ENCODE results near the gene MLLT10.

DNA sequence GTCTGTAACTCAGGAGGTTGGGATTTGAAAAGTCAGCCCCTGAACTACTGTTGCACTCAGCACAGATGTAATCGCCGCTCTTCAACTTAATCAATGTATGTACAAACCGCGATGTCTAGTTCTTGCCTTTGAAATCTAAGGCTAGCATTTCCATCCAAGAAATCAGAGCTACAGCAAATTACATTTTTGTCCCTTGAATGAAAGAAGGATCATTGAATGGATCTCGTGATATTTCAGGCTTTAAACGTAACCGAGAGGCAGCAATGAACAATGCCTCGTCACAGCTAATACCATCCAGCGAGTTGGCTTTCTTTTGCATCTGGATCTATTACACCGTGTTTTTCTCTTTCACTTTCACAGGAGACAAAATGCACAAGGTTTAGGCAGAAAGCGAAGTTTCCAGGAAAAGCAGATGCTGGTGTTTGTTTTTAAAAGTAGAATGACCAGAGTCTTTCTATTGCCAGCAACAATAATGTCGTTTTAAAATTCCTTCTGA is 14.0 kb upstream of the MLLT10 start:
- TF ChIP-seq, protein P1, sequence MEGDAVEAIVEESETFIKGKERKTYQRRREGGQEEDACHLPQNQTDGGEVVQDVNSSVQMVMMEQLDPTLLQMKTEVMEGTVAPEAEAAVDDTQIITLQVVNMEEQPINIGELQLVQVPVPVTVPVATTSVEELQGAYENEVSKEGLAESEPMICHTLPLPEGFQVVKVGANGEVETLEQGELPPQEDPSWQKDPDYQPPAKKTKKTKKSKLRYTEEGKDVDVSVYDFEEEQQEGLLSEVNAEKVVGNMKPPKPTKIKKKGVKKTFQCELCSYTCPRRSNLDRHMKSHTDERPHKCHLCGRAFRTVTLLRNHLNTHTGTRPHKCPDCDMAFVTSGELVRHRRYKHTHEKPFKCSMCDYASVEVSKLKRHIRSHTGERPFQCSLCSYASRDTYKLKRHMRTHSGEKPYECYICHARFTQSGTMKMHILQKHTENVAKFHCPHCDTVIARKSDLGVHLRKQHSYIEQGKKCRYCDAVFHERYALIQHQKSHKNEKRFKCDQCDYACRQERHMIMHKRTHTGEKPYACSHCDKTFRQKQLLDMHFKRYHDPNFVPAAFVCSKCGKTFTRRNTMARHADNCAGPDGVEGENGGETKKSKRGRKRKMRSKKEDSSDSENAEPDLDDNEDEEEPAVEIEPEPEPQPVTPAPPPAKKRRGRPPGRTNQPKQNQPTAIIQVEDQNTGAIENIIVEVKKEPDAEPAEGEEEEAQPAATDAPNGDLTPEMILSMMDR (conservative IDR thresholded peaks at IDR 0.05), result no peak
- TF ChIP-seq EZH2 (IDR thresholded peaks at IDR 0.05; ENCODE audit: low read depth), result no peak

Data from PC-9 (cell line).